COR-L47 (cell line): ENCODE results near the gene PIK3AP1.

ENCODE experiments used
- DNase-seq: peaks from one replicate; lab custom pipeline; 2025; lab: John Stamatoyannopoulos, UW

Gene PIK3AP1

DNA sequence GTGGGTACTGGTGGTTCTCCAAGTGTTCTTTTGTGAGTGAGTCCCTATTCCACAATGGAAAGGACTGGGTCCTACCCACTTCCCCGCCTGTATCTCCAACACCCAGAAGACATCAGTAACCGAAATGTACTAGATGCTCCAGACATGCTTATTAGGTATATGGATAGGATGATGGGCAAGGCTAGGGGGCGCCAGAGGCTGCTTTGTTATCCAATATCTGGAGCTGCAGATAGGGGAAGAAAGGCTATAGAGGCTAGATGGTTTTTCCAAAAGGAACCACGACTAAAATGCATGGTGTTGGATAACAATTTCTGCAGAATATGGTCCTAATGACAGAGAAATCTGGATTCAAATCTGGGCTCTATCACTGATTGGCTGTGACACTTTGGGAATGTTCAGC is 77.3 kb downstream of the PIK3AP1 start:
- DNase-seq, result peak; percentile 51

DNA sequence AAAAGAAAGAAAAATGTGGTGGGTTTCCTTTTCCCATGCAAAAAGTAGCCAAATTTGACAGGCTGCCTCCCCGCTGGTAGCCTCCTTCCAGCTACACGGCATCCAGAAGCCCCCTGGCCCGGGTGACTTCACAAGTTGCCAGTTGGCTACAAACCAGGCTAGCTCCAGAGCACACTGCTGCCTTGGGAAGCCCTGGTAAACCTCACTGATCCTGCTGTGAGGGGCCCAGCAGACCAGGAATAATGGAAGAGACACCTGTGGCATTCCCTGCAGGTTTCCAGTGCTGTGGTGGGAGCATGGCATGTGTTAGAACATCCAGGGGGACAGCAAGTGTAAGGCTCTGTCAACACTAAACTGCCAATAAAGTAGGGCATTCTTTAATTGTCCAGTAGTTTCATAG is 77.8 kb downstream of the PIK3AP1 start:
- no peak for DNase-seq

DNA sequence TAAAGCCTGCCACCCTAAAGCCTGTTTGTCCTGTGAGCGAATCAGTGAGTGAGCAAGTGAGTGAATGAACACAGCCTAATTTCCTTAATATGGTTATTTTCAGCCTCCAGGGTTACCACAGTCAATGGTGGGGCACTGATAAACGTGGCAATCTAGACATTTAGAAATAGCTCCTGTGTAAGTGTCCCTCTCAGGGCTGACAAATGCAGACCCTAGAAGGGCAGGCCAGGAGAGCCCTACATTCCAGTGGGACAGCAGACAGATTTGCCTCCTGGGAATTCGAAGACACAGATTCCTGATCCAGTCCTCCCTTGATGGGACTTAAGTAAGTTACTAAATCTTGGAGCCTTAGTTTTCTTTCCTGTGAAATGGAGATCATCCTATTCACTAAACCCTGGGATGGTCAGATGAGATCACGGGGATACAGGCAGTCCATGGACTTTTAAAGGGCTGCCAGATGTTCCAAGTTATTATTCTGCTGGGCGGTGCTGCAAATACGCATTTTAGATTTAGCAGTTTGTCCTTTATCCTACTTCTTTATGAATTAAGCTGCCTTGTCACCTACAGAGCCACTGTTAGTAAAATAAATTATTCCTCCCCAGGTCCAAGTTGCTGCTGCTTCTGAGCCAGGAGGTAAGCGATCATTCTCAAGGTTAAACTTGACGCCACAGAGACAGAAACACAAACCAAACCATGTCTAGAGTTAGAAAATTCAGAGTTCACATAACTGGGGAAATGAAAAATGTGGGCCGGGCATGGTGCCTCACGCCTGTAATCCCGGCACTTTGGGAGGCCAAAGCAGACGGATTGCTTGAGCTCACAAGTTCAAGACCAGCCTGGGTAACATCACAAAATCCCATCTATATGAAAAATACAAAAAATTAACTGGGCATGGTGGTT is 78.7 kb downstream of the PIK3AP1 start:
- DNase-seq, result no peak

DNA sequence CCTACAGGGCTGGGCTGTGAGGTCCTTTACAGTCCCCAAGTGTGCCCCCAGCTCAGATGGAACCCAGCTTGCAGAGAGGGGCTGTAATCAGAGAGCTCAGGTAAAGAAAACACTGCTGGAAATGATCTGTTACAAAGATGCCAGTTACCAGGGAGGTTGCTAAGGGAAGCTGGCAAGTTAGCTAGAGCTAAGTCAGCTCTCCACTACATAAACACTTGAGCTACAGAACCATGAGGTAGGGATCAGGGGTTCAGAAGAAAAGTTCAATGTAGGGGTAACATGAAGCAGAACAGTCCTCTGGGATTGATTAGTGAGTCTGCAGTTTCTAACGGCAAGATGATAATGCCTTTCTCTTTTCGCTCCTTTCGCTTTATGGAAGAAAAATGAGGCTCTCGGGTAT is 80.4 kb downstream of the PIK3AP1 start:
- no peak for DNase-seq

DNA sequence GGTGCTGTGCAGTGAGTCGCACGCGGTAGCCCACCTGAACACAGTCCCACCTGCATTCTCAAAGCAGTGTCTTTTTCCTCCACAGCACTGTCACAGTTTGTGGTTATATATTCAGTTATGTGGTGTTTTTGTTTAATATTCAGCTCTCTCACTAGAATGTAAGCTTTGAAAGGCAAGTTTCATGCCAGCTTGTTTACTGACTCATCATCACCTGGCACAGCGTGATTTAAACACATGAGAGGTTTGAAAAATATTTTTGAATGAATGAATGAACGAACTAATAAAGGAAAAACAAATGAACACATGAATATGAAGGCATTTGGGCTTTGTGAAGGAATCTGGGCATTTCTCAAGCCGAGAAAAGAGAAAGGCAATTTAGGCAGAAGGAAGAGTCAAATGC is 81.6 kb downstream of the PIK3AP1 start:
- DNase-seq, result no peak

DNA sequence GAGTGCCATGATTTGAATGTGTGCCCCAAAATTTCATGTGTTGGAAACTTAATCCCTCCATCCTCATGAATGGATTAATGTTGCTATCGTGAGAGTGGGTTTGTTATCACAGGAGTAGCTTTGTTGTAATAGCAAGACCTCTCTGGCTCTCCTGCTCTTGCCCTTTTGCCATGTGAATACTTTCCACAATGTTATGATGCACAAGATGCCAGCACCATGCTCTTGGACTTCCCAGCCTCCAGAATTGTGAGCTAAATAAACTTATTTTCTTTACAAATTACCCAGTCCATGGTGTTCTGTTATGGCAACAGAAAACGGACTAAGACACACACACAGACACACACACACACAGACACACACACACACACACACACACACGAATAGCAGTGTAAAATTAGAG is 82.2 kb downstream of the PIK3AP1 start:
- no peak for DNase-seq

DNA sequence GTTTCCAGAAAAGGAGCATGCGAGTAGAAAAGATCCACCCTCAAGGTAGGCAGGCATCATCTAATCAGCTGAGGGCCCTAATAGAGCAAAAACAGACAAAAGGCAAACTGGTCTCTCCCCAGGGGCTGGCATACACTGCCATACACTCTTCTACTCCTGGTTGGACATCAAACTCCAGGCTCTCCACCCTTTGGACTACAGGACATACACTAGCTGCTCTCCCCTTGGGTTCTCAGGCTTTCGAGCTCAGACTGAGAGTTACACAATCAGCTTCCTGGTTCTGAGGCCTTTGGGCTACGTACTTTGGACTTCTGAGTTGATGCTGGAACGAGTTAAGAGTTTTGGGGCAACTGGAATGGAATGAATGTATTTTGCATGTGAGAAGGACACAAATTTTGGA is 82.6 kb downstream of the PIK3AP1 start:
- DNase-seq, result no peak

DNA sequence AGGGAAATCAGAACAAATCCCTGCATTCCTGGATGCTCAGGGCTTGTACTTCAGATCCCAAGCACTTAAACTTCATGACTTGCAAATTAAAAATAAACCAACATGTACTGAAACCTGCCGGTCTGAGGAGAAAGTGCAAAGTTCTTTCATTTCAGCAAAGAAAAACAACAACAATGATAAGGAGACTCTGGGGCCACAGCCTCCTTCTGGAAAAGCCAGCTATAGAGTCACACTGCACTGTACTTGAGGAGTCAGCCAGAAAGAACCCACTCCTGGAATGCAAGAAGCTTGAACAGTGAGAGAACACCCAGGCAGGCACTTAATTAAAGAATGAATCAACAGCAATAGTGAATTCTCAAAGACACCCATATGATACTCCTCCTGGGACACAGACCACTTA is 83.8 kb downstream of the PIK3AP1 start:
- no peak for DNase-seq

DNA sequence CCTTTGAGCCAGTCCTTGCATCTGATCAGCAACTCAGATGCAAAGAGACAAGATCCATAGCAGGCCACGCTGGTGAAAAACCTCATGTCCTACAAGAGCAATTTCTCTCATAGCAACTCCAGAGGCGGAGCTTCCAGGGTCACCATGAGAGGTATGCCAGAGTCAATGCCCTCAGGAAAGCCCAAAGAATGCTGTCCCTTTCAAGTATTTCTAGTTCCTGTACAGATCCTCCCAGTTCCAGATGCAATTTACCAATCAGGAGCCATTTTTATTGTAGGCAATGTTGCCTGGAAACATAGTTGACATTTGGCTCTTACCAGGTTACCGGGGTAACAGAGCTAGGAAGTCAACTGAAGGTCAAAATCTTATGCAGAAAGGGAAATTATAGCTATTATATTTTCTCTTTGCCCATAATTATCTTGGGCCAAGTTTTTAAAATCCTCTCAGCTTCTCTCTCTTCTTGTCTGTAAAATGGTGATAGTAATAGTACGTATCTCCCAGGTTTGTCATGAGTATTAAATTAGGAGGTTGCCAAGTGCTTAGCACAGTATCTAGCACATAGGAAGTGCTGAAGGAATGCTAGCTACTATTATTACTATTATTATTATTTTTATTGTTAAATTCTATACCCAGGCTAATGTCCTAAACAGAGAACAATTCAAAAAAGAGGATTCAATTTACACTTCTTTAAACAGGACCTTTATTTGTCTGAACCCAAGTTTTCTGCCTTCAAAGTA is 87.2 kb downstream of the PIK3AP1 start:
- DNase-seq, result peak; percentile 38

DNA sequence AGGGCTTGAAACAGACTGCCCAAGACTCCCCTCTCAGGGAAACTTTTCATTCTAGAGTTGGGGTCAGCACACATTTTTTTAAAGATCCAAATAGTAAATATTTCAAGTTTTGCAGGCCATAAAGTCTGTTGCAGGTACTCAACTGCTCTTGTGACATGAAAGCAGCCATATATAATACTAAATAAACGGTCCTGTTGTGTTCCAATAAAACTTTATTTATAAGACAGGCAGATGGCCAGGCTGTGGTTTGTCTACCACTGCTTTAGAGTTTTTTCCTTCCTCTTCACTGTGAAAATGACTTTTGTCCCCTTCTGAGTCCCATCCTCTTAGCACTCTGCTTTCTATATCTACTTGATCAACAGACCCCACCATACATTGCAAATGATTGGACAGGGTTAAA is 93.0 kb downstream of the PIK3AP1 start:
- no peak for DNase-seq

DNA sequence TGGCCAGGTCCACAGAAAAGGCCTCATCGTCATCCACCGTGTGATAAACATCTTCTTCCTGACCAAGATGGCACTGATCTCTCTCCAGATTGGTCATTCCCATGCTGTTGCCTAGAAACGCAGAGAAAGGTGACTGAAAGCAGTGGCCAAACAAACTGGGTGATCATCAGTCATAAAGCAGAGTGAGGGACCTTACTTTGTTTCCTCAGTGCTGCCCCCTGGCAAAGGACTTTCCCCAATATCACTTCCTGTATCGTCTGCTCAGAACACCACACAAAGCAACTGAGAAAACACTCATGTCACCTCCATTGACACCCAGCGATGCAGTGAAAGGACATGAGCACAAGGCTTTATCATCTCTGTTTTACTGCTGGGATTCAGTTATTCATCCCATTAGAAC is 93.5 kb downstream of the PIK3AP1 start:
- DNase-seq, result no peak

DNA sequence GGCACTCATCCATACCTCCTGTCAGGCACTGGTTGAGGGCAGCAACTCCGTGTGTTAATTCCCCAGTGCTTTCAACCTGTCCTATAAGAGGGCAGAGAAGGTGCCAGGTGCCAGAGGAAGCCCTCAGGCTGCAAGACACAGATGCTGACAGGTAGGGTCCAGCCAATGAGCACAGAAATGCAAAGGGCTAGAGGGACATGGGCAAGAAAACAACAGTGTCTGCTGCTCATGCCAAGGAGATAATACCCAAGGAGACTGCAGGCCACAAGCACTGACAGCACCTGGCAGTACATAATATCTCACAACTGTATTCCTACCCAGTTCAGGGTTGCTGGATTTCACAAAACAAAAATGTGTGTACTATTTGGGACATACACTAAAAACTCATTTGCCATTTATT is 95.1 kb downstream of the PIK3AP1 start:
- no peak for DNase-seq

DNA sequence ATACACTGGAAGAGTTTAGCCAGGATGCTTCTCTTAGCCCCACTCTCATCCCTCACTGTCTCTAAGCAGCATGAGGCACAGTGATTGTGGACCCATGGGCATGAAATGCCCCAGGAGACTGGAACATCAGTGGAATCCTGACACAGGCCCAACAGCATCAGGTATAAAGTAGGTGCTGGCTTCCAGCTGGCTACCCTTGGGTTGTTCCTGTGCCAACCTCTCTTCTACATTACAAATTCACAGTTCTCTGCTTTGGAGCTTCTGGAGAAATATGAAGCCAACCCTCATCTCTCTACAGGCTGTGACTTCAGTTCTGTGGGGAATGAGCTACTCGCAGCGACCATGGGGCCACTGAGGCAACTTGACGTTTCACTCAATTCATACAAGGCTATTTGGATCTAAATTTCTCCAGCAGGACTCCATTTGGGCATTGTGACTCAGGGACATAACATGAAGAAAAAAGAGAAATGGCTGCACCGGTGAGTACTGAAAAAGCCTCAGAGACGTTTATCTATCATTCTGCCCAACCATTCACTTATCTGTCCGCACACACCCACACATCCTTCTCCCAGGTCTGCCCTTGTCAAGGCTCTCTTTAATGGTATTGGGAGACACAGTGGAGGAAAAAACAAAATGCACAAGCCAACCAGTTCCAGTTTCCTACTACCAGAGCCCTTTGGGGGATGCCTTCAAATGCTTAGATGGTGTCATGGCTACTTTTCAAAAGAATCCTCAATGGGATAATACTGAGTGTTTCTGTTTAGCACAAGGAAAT is 98.1 kb downstream of the PIK3AP1 start:
- no peak for DNase-seq

DNA sequence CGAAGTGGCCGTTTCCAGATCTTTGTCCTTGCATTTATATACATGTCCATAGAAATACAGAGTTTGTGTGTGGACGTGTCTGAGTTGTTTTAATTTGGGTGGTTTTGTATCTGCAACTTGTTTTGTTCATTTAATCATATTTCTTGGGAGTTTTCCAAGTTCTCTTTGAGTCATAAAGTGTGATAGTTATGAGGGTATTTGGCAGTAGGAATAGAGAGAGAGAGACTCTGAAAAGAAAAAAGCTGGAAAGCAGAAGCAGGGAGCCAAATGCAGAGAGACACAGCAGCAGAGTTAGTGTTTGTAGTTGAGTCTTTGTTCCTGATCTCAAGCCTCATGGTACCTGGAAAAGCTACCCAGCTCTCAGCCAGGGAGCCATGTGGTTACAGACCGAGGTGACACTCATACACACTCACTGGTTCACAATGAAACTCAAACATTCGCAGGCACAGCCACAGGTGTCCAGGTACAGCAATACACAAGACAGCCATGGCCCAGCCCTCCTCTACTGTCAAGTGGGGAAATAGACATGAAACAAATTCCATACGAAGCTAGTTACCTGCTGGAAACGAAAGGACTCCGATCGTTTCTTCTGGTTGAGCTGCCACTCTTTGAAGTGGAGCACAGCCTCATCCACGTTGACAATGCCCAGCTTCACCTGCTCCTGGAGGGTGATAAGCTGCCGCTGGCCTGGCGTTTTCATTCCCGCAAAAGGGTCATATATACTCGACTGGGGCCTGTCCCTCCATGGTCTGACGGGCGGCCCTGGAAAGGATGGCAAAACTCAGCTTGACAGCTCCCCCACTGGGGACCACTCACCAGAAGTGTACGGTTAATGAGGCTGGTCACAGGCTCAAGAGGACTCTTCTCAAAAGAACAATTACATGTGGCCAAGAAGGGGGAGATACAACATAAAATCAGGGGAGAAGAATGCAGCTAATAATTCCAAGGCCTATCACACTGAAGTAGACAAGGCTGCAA is 100.2 kb downstream of the PIK3AP1 start:
- DNase-seq, result no peak

DNA sequence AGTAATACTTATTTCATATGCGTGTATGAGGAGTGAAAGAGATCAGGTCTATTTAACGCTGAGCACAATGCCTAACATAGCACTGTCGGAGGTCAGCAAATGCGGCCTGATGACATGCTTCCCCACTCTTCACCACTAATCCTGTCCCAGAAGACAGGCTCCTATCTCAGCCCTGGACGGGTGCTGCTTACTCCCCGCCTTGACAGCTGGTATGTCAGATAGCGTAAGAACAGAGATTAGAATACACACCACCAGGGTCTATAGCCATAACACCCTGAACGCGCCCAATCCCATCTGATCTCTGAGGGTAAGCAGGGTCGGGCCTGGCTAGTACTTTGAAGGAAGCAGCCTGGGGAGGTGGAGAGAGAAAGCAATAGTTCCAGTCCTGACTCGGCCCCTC is 101.2 kb downstream of the PIK3AP1 start:
- no peak for DNase-seq

DNA sequence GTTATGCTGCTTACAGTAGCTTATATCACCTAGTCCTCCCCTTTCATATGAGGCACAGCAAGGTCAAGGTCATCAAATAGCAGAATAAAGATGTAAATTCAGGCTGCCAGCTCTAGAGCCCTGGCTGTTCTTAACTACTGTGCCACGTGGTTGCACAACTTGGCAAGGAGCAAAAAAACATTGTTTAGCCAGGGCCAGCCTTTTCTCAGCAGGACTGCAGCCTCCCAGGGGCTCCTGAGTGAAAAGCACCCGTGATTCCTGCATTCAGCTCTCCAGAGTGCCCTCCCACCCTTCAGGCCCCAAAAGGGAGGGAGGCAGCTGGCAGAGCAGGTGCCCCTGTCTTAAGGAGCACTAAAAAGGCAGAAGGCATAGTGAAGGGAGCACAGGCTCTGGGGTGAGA is 101.7 kb downstream of the PIK3AP1 start:
- peak; percentile 82 for DNase-seq

DNA sequence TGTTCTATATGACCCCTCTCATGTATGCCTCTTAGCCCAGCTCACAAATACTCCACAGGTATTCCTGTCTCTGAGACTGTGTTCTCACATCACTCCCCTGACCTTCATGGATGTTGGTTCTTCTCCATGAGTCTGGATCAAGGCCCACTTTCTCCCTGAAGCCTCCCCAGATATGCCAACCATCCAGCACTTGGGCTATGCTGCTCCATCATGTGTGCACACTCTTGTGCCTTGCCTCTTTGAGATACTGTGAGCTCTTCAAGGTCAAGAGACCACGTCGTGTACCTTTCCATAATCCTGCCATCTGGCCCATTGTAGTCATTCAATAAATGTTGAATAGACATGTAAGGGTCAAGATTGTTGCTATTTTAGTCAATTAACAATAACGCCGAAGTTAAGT is 103.4 kb downstream of the PIK3AP1 start:
- no peak for DNase-seq

DNA sequence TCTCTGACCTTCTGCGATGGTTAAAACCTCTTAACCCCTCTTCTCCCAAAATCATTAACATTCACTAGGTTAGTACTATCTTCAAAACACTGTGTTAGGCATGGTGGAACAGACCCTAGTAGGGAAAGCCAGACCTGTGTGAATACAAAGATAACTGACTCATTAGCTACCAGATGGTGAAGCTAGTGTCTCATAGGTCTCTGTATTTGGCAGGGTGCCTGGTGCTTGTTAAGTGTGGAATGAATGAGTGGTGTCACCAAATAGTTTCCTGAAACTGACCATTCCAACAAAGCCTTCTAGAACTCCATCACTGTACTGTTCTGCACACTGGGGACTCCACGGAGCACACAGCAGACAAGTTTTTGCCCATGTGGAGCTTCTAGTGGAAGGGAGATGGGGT is 105.8 kb downstream of the PIK3AP1 start:
- DNase-seq, result peak; percentile 33

DNA sequence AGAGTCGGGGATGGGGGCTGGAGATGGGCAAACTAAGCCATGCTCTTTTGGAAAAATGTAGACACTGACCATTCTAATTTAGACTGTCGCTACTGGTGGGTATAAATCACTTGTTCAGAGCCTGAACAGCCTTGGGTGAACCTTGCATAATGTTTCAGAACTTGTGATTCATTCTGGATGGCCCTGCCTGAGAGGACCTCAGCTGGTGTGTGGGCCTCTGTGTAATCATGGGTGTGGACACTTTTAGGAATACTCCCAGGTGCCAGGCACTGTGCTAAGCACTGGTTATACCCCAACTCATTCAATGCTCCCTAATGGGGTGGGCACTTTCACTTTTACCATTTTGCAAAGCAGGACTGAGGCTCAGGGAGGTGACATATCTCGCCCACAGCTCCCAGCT is 106.7 kb downstream of the PIK3AP1 start:
- no peak for DNase-seq

DNA sequence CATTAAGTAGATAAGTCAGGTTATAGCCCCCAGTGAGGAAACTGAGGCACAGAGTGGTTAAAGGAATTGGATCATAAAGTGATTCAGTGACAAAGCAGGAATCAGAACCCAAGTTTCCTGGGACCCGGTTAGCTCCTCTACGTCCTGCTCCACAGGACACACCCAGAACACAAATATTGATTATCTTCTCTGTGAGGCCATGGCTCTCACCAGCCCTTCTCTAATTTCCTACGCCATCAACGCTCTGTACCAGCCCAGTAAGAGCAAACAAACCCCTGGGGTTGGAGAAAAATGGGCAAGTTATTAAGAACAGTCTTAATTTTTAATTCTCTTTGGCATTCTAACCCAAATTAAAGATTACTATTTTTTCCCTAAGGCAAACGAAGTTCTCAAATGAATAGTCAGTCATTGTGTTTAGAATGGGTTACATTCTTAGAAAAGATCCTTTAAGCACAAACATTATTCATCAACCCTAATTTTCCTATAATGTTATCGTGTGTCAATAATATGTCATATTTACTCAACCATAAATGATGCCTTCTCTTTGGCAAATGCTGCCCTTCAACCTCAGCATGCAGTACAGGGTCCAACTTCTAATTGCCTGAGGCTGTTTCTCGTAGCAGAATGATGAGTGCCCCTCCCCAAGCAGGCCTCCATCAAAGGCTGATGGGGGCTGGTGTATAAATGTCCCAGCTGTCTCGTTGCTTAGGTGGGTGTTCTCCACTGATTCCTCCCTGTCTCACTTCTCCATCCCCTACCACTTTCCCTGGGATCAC is 108.1 kb downstream of the PIK3AP1 start:
- peak; percentile 28 for DNase-seq

DNA sequence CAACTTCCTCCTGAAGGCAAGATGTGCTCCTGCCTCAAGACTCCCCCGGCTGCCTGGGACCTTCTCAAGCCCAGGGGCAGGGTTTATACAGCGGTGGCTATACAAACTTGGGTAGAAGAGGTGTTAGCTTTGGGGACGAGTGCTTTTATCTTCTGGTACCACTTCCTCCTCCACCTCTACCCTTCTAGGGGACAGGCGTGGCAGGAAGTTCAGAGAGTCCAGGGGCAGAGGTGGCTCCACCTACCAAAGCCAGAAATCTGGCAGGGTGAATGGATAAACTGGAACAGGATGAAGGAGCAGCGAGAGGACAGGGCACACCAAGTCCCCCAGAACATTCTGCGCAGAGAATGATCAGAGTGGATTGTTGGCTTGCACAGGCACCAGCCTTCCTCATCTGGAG is 109.5 kb downstream of the PIK3AP1 start:
- DNase-seq, result no peak
